Suprapubic skin (tissue), 4 donors: ENCODE results near the gene TPK1. TPM values are rescaled to one million over a fixed set of nuclear protein-coding genes. Genes with fewer than 3 reads are reported as not detected.

ENCODE experiments used
- DNase-seq, 2 donors: peaks; one replicate each; pipeline ENCODE4 v3.0.0-alpha.2; 2019; ENCODE audit warnings: low spot score in 2 of 2
- H3K27ac ChIP-seq: fragments of 200-600 bp; sonication (generic); one replicate; pipeline ENCODE4 v1.5.1; 2019
- H3K27me3 ChIP-seq: fragments of 200-600 bp; sonication (generic); one replicate; pipeline ENCODE4 v1.5.1; 2019
- H3K36me3 ChIP-seq: fragments of 200-600 bp; sonication (generic); one replicate; pipeline ENCODE4 v1.5.1; 2019
- H3K4me1 ChIP-seq: fragments of 200-600 bp; sonication (generic); one replicate; pipeline ENCODE4 v1.5.1; 2019
- H3K4me3 ChIP-seq: fragments of 200-600 bp; sonication (generic); one replicate; pipeline ENCODE4 v1.5.1; 2019; ENCODE audit warnings: mild to moderate bottlenecking
- H3K9me3 ChIP-seq: fragments of 200-600 bp; sonication (generic); one replicate; pipeline ENCODE4 v1.5.1; 2019
- CTCF ChIP-seq, 2 donors: fragments of 200-600 bp in 1 of 2; fragments of 450-650 bp in 1 of 2; sonication (generic) in 1 of 2; IDR thresholded peaks; one replicate each; pipeline ENCODE4 v1.5.1; 2016 to 2019; ENCODE audit warnings: antibody characterized with exemption in 2 of 2, mild to moderate bottlenecking in 1 of 2, moderate library complexity in 1 of 2
- EP300 ChIP-seq: sonication (generic); formaldehyde crosslinking; IDR thresholded peaks from one replicate; pipeline ENCODE4 v1.6.1; 2017; ENCODE audit warnings: antibody characterized with exemption
- POLR2A ChIP-seq, 2 donors: fragments of 450-650 bp; IDR thresholded peaks; one replicate each; pipeline ENCODE4 v1.6.1; 2017; ENCODE audit warnings: antibody characterized with exemption in 2 of 2, mild to moderate bottlenecking in 2 of 2, moderate library complexity in 2 of 2
- POLR2AphosphoS5 ChIP-seq, 3 donors: sonication (generic); formaldehyde crosslinking; IDR thresholded peaks; one replicate each; pipeline ENCODE4 v1.6.1; 2017; ENCODE audit warnings: antibody characterized with exemption in 3 of 3
- WGBS: methylation state at CpG from one replicate; pipeline ENCODE4 v1.1.5; 2018; 5-methylcytosine and 5-hydroxymethylcytosine counted together
- total RNA-seq, 4 donors: library from RNA; depleted of rRNA; stranded (reverse); fragments of >200 nt; gene quantifications; one replicate each; pipeline ENCODE4 v1.1.0, GENCODE V29; 2016

TPK1 gene
- total RNA-seq, 4 donors from 2014 or later, result 1.4 to 3.9 (median 2.8) TPM

- no peaks in the 10 kb centered on the region for H3K4me1 ChIP-seq
- no peak overlapping the region for H3K27ac ChIP-seq
- H3K27me3 ChIP-seq, result no peaks in the 10 kb centered on the region
- no peak for DNase-seq
- no peaks in the 10 kb centered on the region for H3K36me3 ChIP-seq
- H3K9me3 ChIP-seq, result peaks cover 4% of the 10 kb centered on the region
- no peak overlapping the region for H3K4me3 ChIP-seq
- TF ChIP-seq POLR2A (IDR thresholded peaks at IDR 0.05) (no peak), EP300 (no peak), CTCF (IDR thresholded peaks at IDR 0.05) (no peak), POLR2AphosphoS5 (IDR thresholded peaks at IDR 0.05) (no peak)
Observed at GRCh38 chr7:144531181-144531580, 304.7 kb downstream of the TPK1 start.

- DNase-seq, result no peak
- no peaks in the 10 kb centered on the region for H3K36me3 ChIP-seq
- no peaks in the 10 kb centered on the region for H3K27me3 ChIP-seq
- TF ChIP-seq POLR2AphosphoS5 (IDR thresholded peaks at IDR 0.05) (no peak), POLR2A (IDR thresholded peaks at IDR 0.05) (no peak), CTCF (IDR thresholded peaks at IDR 0.05) (no peak), EP300 (no peak)
- WGBS, result 62% methylated on average over 3 of the region's 3 CpGs
- no peaks in the 10 kb centered on the region for H3K4me1 ChIP-seq
- no peaks in the 10 kb centered on the region for H3K9me3 ChIP-seq
- no peak overlapping the region for H3K27ac ChIP-seq
- no peak overlapping the region for H3K4me3 ChIP-seq
Observed at GRCh38 chr7:144529269-144529926, 306.5 kb downstream of the TPK1 start.

- H3K36me3 ChIP-seq, result no peaks in the 10 kb centered on the region
- H3K27ac ChIP-seq, result no peak overlapping the region
- H3K4me1 ChIP-seq, result no peaks in the 10 kb centered on the region
- no peak overlapping the region for H3K4me3 ChIP-seq
- WGBS, result 90% methylated on average over 4 of the region's 4 CpGs
- TF ChIP-seq POLR2AphosphoS5 (IDR thresholded peaks at IDR 0.05) (no peak), POLR2A (IDR thresholded peaks at IDR 0.05) (no peak), CTCF (IDR thresholded peaks at IDR 0.05) (no peak), EP300 (no peak)
- no peak for DNase-seq
- no peaks in the 10 kb centered on the region for H3K27me3 ChIP-seq
- H3K9me3 ChIP-seq, result no peaks in the 10 kb centered on the region
Observed at GRCh38 chr7:144528536-144529045, 307.3 kb downstream of the TPK1 start.

- Histone ChIP-seq H3K27ac (no peak overlapping the region), H3K4me3 (no peak overlapping the region), H3K36me3 (no peaks in the 10 kb centered on the region), H3K4me1 (no peaks in the 10 kb centered on the region), H3K27me3 (no peaks in the 10 kb centered on the region), H3K9me3 (no peaks in the 10 kb centered on the region)
- WGBS, result 67% methylated on average over 13 of the region's 13 CpGs
- no peak for TF ChIP-seq POLR2A (IDR thresholded peaks at IDR 0.05)
- no peak for TF ChIP-seq EP300
- TF ChIP-seq CTCF (IDR thresholded peaks at IDR 0.05), result no peak
- no peak for TF ChIP-seq POLR2AphosphoS5 (IDR thresholded peaks at IDR 0.05)
- no peak for DNase-seq
Observed at GRCh38 chr7:144527051-144527471, 308.8 kb downstream of the TPK1 start.

DNA sequence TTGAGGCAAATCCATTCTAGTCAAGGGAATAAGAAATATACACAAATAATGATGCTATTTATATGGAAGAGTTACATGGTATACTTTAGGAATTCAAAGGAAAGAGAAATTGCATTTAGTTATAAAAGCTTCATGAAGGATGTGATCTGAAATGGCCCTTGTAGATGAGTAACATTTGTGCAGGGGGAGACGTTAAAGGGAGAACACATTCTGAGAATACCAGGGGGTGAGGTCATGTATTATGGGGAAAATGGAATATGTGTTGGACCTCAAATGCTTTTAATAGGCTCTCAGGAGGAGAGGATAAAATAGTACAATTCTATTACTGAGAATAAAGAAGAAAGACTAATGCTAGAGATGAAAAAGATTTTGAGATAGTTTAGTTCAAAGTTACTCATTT is 309.9 kb downstream of the TPK1 start:
- no peak overlapping the region for H3K27ac ChIP-seq
- WGBS, result 65% methylated on average over 1 of the region's 1 CpG
- no peaks in the 10 kb centered on the region for H3K27me3 ChIP-seq
- H3K36me3 ChIP-seq, result no peaks in the 10 kb centered on the region
- H3K9me3 ChIP-seq, result no peaks in the 10 kb centered on the region
- TF ChIP-seq EP300, result no peak
- TF ChIP-seq CTCF (IDR thresholded peaks at IDR 0.05), result no peak
- no peak for TF ChIP-seq POLR2A (IDR thresholded peaks at IDR 0.05)
- no peak for TF ChIP-seq POLR2AphosphoS5 (IDR thresholded peaks at IDR 0.05)
- no peak overlapping the region for H3K4me3 ChIP-seq
- DNase-seq, result no peak
- H3K4me1 ChIP-seq, result no peaks in the 10 kb centered on the region
